HCT116 (cell line): ENCODE results near the gene WDR17. TPM values are rescaled to one million over a fixed set of nuclear protein-coding genes. Genes with fewer than 3 reads are reported as not detected.

Source experiments
- ATAC-seq: fragments of 200-7000 bp; cut with Tn5 transposase; 2 replicates; pipeline ENCODE4 v1.9.1; 2020; ENCODE audit warnings: mild to moderate bottlenecking, moderate library complexity
- BruUV-seq: library from RNA; stranded (reverse); fragments of 400-500 nt; replicated peaks from 2 replicates; lab custom pipeline; 2021; lab: Mats Ljungman, UMichigan
- CTCF ChIA-PET: fragments of 300-600 bp; sonication (Branson Sonifier 250); formaldehyde crosslinking; loops from one replicate; lab custom pipeline; 2021; ENCODE audit warnings: antibody characterized with exemption; lab: Charles Lee
- POLR2A ChIA-PET: fragments of 300-600, 350-600 bp; sonication (Branson Sonifier 250); formaldehyde crosslinking; loops from one replicate; lab custom pipeline; 2021; ENCODE audit warnings: antibody characterized with exemption; lab: Charles Lee
- RAD21 ChIA-PET, 2 experiments: fragments of 300-600 bp; sonication (Branson Sonifier 250); formaldehyde crosslinking; loops; one replicate each; lab custom pipeline; 2023; ENCODE audit warnings: low total read pairs in 2 of 2; ENCODE audit not compliant: uncharacterized antibody in 2 of 2, unreplicated experiment in 2 of 2, low non-redundant PET in 1 of 2; lab: Charles Lee
- DNase-seq: peaks from one replicate; pipeline ENCODE4 v3.0.0-alpha.2; 2010; ENCODE audit warnings: low read depth, low spot score
- H2AFZ ChIP-seq: fragments of 200-600 bp; shearing (Covaris generic), sonication (generic); 2 replicates; pipeline ENCODE4 v1.6.1; 2017; ENCODE audit warnings: low read depth, mixed run types, mixed read lengths, antibody characterized with exemption, low read length; ENCODE audit not compliant: poor library complexity, severe bottlenecking
- H3K27ac ChIP-seq: 2 replicates; pipeline ENCODE4 v1.5.1; 2012; ENCODE audit warnings: low read depth, low read length
- H3K27me3 ChIP-seq: fragments of 200-600 bp; sonication (generic); 2 replicates; pipeline ENCODE4 v1.6.1; 2016; ENCODE audit warnings: mixed run types, low read length, mixed read lengths; ENCODE audit not compliant: insufficient read depth
- H3K36me3 ChIP-seq, 2 experiments: fragments of 200-500 bp in 1 of 2; fragments of 200-600 bp in 1 of 2; sonication (Bioruptor generic) in 1 of 2; sonication (generic) in 1 of 2; 2 replicates each; pipeline versions ENCODE4 v1.5.1 to v1.6.1; 2014 to 2016; ENCODE audit warnings: low read length in 2 of 2, inconsistent platforms in 1 of 2, mixed read lengths in 1 of 2, mixed run types in 1 of 2; ENCODE audit not compliant: insufficient read depth in 2 of 2, control insufficient read depth in 1 of 2
- H3K4me1 ChIP-seq, 2 experiments: fragments of 200-600 bp in 1 of 2; sonication (generic) in 1 of 2; 2 replicates each; pipeline versions ENCODE4 v1.5.1 to v1.6.1; 2012 to 2017; ENCODE audit warnings: low read length in 2 of 2, inconsistent platforms in 1 of 2, mild to moderate bottlenecking in 1 of 2, mixed read lengths in 1 of 2, mixed run types in 1 of 2, moderate library complexity in 1 of 2; ENCODE audit not compliant: insufficient read depth in 2 of 2, control insufficient read depth in 1 of 2
- H3K4me2 ChIP-seq: fragments of 200-600 bp; sonication (generic); 2 replicates; pipeline ENCODE4 v1.6.1; 2017; ENCODE audit warnings: mixed run types, low read length, mixed read lengths
- H3K4me3 ChIP-seq, 2 experiments: fragments of 200-600 bp in 1 of 2; sonication (generic) in 1 of 2; replicated peaks in 1 of 2; 2 replicates each; pipeline ENCODE4 v1.5.1; 2011 to 2016; ENCODE audit warnings: low read length in 2 of 2, control low read depth in 1 of 2, low read depth in 1 of 2, mild to moderate bottlenecking in 1 of 2, mixed read lengths in 1 of 2, mixed run types in 1 of 2
- H3K79me2 ChIP-seq: fragments of 200-600 bp; sonication (generic); 2 replicates; pipeline ENCODE4 v1.6.1; 2017; ENCODE audit warnings: mild to moderate bottlenecking, mixed run types, low read length, moderate library complexity, mixed read lengths; ENCODE audit not compliant: insufficient read depth
- H3K9ac ChIP-seq: fragments of 200-600 bp; sonication (generic); 2 replicates; pipeline ENCODE4 v1.6.1; 2016; ENCODE audit warnings: low read length, mixed read lengths
- H3K9me2 ChIP-seq: fragments of 200-600 bp; sonication (generic), shearing (Covaris generic); 2 replicates; pipeline ENCODE4 v1.6.1; 2017; ENCODE audit warnings: mixed run types, mild to moderate bottlenecking, moderate library complexity; ENCODE audit not compliant: insufficient read depth
- H3K9me3 ChIP-seq, 2 experiments: fragments of 200-500 bp in 1 of 2; fragments of 200-600 bp in 1 of 2; sonication (Bioruptor generic) in 1 of 2; sonication (generic) in 1 of 2; 2 replicates each; pipeline ENCODE4 v1.6.1; 2014 to 2017; ENCODE audit warnings: low read length in 2 of 2, mixed read lengths in 2 of 2, inconsistent platforms in 1 of 2, low read depth in 1 of 2, mild to moderate bottlenecking in 1 of 2, mixed run types in 1 of 2, moderate library complexity in 1 of 2; ENCODE audit not compliant: control insufficient read depth in 1 of 2, insufficient read depth in 1 of 2
- H4K20me1 ChIP-seq: fragments of 200-600 bp; sonication (generic), shearing (Covaris generic); 2 replicates; pipeline ENCODE4 v1.6.1; 2017; ENCODE audit warnings: mixed run types, mild to moderate bottlenecking, moderate library complexity; ENCODE audit not compliant: insufficient read depth
- ATF3 ChIP-seq: IDR thresholded peaks from 2 replicates; pipeline ENCODE4 v1.6.1; 2012
- CTCF ChIP-seq, 3 experiments: fragments of 200-600 bp in 1 of 3; sonication (generic) in 1 of 3; IDR thresholded peaks in 2 of 3; conservative IDR thresholded peaks in 1 of 3; 2 replicates each; pipeline ENCODE4 v1.5.1; 2012 to 2017; ENCODE audit warnings: low read depth in 2 of 3, low read length in 2 of 3, antibody characterized with exemption in 1 of 3, borderline replicate concordance in 1 of 3, control low read depth in 1 of 3, mild to moderate bottlenecking in 1 of 3, mixed read lengths in 1 of 3, mixed run types in 1 of 3, moderate library complexity in 1 of 3; ENCODE audit not compliant: insufficient read depth in 1 of 3
- EGR1 ChIP-seq: IDR thresholded peaks from 2 replicates; pipeline ENCODE4 v1.6.1; 2012; ENCODE audit warnings: low read depth
- ELF1 ChIP-seq: IDR thresholded peaks from 2 replicates; pipeline ENCODE4 v1.6.1; 2012; ENCODE audit warnings: low read depth, borderline replicate concordance
- MAX ChIP-seq: IDR thresholded peaks from 2 replicates; pipeline ENCODE4 v1.6.1; 2012
- REST ChIP-seq: IDR thresholded peaks from 2 replicates; pipeline ENCODE4 v1.6.1; 2012; ENCODE audit warnings: low read depth
- SP1 ChIP-seq: IDR thresholded peaks from 2 replicates; pipeline ENCODE4 v1.6.1; 2012; ENCODE audit warnings: low read depth
- YY1 ChIP-seq: IDR thresholded peaks from 2 replicates; pipeline ENCODE4 v1.6.1; 2011; ENCODE audit warnings: low read length, low read depth, moderate library complexity, mild to moderate bottlenecking; ENCODE audit not compliant: insufficient replicate concordance; ENCODE audit errors: extremely low read depth
- ZBTB33 ChIP-seq: IDR thresholded peaks from 2 replicates; pipeline ENCODE4 v1.6.1; 2011; ENCODE audit warnings: mild to moderate bottlenecking, low read length, moderate library complexity; ENCODE audit not compliant: insufficient replicate concordance; ENCODE audit errors: extremely low read depth
- ZNF274 ChIP-seq: fragments of 200-500 bp; sonication (Bioruptor generic); IDR thresholded peaks from 2 replicates; pipeline ENCODE4 v1.6.1; 2014; ENCODE audit warnings: mild to moderate bottlenecking, low read depth, low read length, inconsistent platforms
- intact Hi-C: fragments of 100-400 bp; cut with micrococcal nuclease; formaldehyde crosslinking; loops from 2 replicates; pipeline ENCODE4 v1.10.0; 2022
- total RNA-seq: library from RNA; stranded (reverse); gene quantifications from one replicate; pipeline ENCODE4 v1.2.1, GENCODE V29; 2021; ENCODE audit not compliant: unreplicated experiment

WDR17 gene
- total RNA-seq, 1 experiment from 2014 or later, result 0.20 TPM

- peak overlapping the region; percentile 64 for H3K4me2 ChIP-seq
- 0 out of 4 replicates have a peak overlapping the region, but pooled peaks of 1 of the 2 experiments have one; percentile 12 for H3K4me3 ChIP-seq
- no peaks in the 10 kb centered on the region for H3K9me3 ChIP-seq
- ATAC-seq (no peak), DNase-seq (no peak)
- ChIA-PET POLR2A (no interaction called here), CTCF (no interaction called here), RAD21 (no interaction called here)
- no peaks in the 10 kb centered on the region for H3K36me3 ChIP-seq
- no TSS peak for BruUV-seq
- H2AFZ ChIP-seq, result peak overlapping the region; percentile 77
- intact Hi-C loops, result no loop called here
- H3K27ac ChIP-seq, result no peak overlapping the region
- TF ChIP-seq REST (no peak), MAX (no peak), ZNF274 (no peak), EGR1 (no peak), ZBTB33 (no peak), ELF1 (no peak), YY1 (no peak), ATF3 (no peak), SP1 (no peak), CTCF (IDR thresholded peaks at IDR 0.05 in 2 of 3, conservative IDR thresholded peaks at IDR 0.05 in 1 of 3; ENCODE audit: borderline replicate concordance in 1 of 3, insufficient read depth in 1 of 3, low read depth in 2 of 3, low read length in 2 of 3) (no peak)
- H3K27me3 ChIP-seq, result no peaks in the 10 kb centered on the region
- H3K79me2 ChIP-seq, result no peaks in the 10 kb centered on the region
- H4K20me1 ChIP-seq, result no peaks in the 10 kb centered on the region
- H3K4me1 ChIP-seq, result peaks cover 0 to 20% of the 10 kb centered on the region in 2 experiments; a peak in 2 of 4 replicates
- H3K9me2 ChIP-seq, result no peaks in the 10 kb centered on the region
- no peak overlapping the region for H3K9ac ChIP-seq
These were observed 121.2 kb downstream of the WDR17 start for GRCh38 chr4:176186671-176187395.
